Endothelial cell of umbilical vein (primary cell): ENCODE data around the gene SUMF1. TPM values are rescaled to one million over a fixed set of nuclear protein-coding genes. Genes with fewer than 3 reads are reported as not detected.

Experiments
- BruUV-seq: library from RNA; stranded (reverse); fragments of 400-500 nt; replicated peaks from 2 replicates; lab custom pipeline; 2021; lab: Mats Ljungman, UMichigan
- CTCF ChIA-PET: fragments of 300-600, 350-600 bp; sonication (Branson Sonifier 250); formaldehyde crosslinking; loops from one replicate; lab custom pipeline; 2021; ENCODE audit warnings: antibody characterized with exemption, inconsistent platforms; lab: Charles Lee
- POLR2A ChIA-PET: fragments of 300-600, 350-600 bp; sonication (Branson Sonifier 250); formaldehyde crosslinking; loops from one replicate; lab custom pipeline; 2021; ENCODE audit warnings: antibody characterized with exemption, inconsistent platforms; lab: Charles Lee
- DNase-seq: peaks from one replicate; pipeline ENCODE4 v3.0.0-alpha.2; 2011; ENCODE audit warnings: low read depth, low spot score
- FAIRE-seq: peaks from 2 replicates; lab custom pipeline; 2011; peaks lifted over from hg19 to GRCh38; lab: Jason Lieb, UNC
- H2AFZ ChIP-seq: 2 replicates; pipeline ENCODE4 v1.6.0; 2012; ENCODE audit warnings: low read depth, low read length, control low read depth, inconsistent platforms
- H3K27ac ChIP-seq: 2 replicates; pipeline ENCODE4 v1.5.1; 2011; ENCODE audit warnings: low read depth, mild to moderate bottlenecking, control low read depth, low read length, moderate library complexity; ENCODE audit not compliant: insufficient read depth
- H3K27me3 ChIP-seq, 2 experiments: 2 replicates each; pipeline versions ENCODE4 v1.6.0 to v1.6.1; 2011; ENCODE audit warnings: low read length in 2 of 2, mixed read lengths in 1 of 2; ENCODE audit not compliant: control insufficient read depth in 2 of 2, insufficient read depth in 2 of 2
- H3K36me3 ChIP-seq, 2 experiments: 2 replicates in 1 of 2; 3 replicates in 1 of 2; pipeline ENCODE4 v1.5.1; 2011; ENCODE audit warnings: low read length in 2 of 2, mild to moderate bottlenecking in 1 of 2, moderate library complexity in 1 of 2; ENCODE audit not compliant: control insufficient read depth in 2 of 2, insufficient read depth in 2 of 2; ENCODE audit errors: extremely low read depth in 1 of 2
- H3K4me1 ChIP-seq: 3 replicates; pipeline ENCODE4 v1.5.1; 2011; ENCODE audit warnings: mild to moderate bottlenecking, low read length; ENCODE audit not compliant: control insufficient read depth, insufficient read depth; ENCODE audit errors: extremely low read depth
- H3K4me2 ChIP-seq: 2 replicates; pipeline ENCODE4 v1.6.1; 2011; ENCODE audit warnings: low read length, control low read depth, mixed read lengths; ENCODE audit not compliant: insufficient read depth
- H3K4me3 ChIP-seq, 3 experiments: fragments of 200-600 bp in 1 of 3; sonication (generic), shearing (Covaris generic) in 1 of 3; replicated peaks in 1 of 3; 2 replicates each; pipeline ENCODE4 v1.5.1; 2011 to 2016; ENCODE audit warnings: control low read depth in 3 of 3, low read length in 3 of 3, mild to moderate bottlenecking in 2 of 3, inconsistent platforms in 1 of 3, low read depth in 1 of 3, moderate library complexity in 1 of 3; ENCODE audit not compliant: insufficient read depth in 1 of 3
- H3K79me2 ChIP-seq: 2 replicates; pipeline ENCODE4 v1.6.0; 2012; ENCODE audit warnings: low read length, inconsistent platforms; ENCODE audit not compliant: control insufficient read depth, insufficient read depth
- H3K9ac ChIP-seq: replicated peaks from 2 replicates; pipeline ENCODE3; 2011; ENCODE audit warnings: low read length, control low read depth; ENCODE audit not compliant: insufficient read depth; ENCODE audit errors: extremely low read depth
- H3K9me1 ChIP-seq: replicated peaks from 3 replicates; pipeline ENCODE4 v1.6.0; 2011; ENCODE audit warnings: mild to moderate bottlenecking, low read length; ENCODE audit not compliant: control insufficient read depth, insufficient read depth; ENCODE audit errors: extremely low read depth
- H3K9me3 ChIP-seq: replicated peaks from 2 replicates; pipeline ENCODE4 v1.5.1; 2012; ENCODE audit warnings: low read length, inconsistent platforms; ENCODE audit not compliant: control insufficient read depth, insufficient read depth
- H4K20me1 ChIP-seq: replicated peaks from 2 replicates; pipeline ENCODE3; 2011; ENCODE audit warnings: mild to moderate bottlenecking, low read length; ENCODE audit not compliant: control insufficient read depth, insufficient read depth; ENCODE audit errors: extremely low read depth
- CTCF ChIP-seq, 2 donors: IDR thresholded peaks; 1 replicate in 1 of 2; 2 replicates in 1 of 2; pipeline ENCODE4 v1.5.1; 2011; ENCODE audit warnings: low read length in 2 of 2, mild to moderate bottlenecking in 2 of 2, moderate library complexity in 2 of 2, control low read depth in 1 of 2, inconsistent platforms in 1 of 2, low read depth in 1 of 2; ENCODE audit not compliant: insufficient read depth in 1 of 2; ENCODE audit errors: extremely low read depth in 1 of 2
- EZH2 ChIP-seq: IDR thresholded peaks from 2 replicates; pipeline ENCODE4 v1.6.1; 2012; ENCODE audit warnings: borderline replicate concordance, low read depth, mild to moderate bottlenecking, moderate library complexity, low read length, inconsistent platforms; ENCODE audit not compliant: severe bottlenecking
- FOS ChIP-seq: IDR thresholded peaks from 2 replicates; pipeline ENCODE4 v1.6.1; 2011; ENCODE audit warnings: mild to moderate bottlenecking, low read length, moderate library complexity, borderline replicate concordance; ENCODE audit not compliant: insufficient read depth
- GATA2 ChIP-seq: IDR thresholded peaks from 2 replicates; pipeline ENCODE4 v1.7.0; 2011; ENCODE audit warnings: low read depth, mild to moderate bottlenecking, moderate library complexity, mixed read lengths, low read length; ENCODE audit not compliant: insufficient read length, insufficient read depth
- JUN ChIP-seq: IDR thresholded peaks from 2 replicates; pipeline ENCODE4 v1.6.1; 2011; ENCODE audit warnings: borderline replicate concordance, low read depth; ENCODE audit not compliant: insufficient read length, insufficient read depth
- MAX ChIP-seq: IDR thresholded peaks from 2 replicates; pipeline ENCODE4 v1.6.1; 2011; ENCODE audit not compliant: insufficient read depth, insufficient read length
- MYC ChIP-seq: IDR thresholded peaks from one replicate; pipeline ENCODE4 v1.6.1; 2011; ENCODE audit warnings: mild to moderate bottlenecking, low read depth, low read length
- POLR2A ChIP-seq: IDR thresholded peaks from 2 replicates; pipeline ENCODE4 v1.6.1; 2012; ENCODE audit warnings: low read depth, mild to moderate bottlenecking, control low read depth, low read length
- POLR2AphosphoS5 ChIP-seq: IDR thresholded peaks from 2 replicates; pipeline ENCODE4 v1.6.1; 2012; ENCODE audit warnings: low read depth, mild to moderate bottlenecking, control low read depth, low read length, moderate library complexity; ENCODE audit not compliant: insufficient read depth
- dilution Hi-C: fragments of 300-500 bp; cut with MboI; formaldehyde crosslinking; loops from one replicate; pipeline ENCODE4 v1.15.0; 2019; ENCODE audit warnings: low sequenced_read_pairs; ENCODE audit not compliant: extremely low pct_ligation_motif_present
- intact Hi-C: fragments of 100-400 bp; cut with micrococcal nuclease; formaldehyde crosslinking; loops from one replicate; pipeline ENCODE4 v1.10.0; 2022
- polyA plus RNA-seq, 4 experiments: library from polyadenylated mRNA; depleted of rRNA in 3 of 4; stranded (reverse) in 3 of 4; unstranded in 1 of 4; fragments of >200 nt; gene quantifications; 2 replicates each; pipeline versions ENCODE4 v1.2.1 to v1.2.3, GENCODE V29; 2011 to 2012; ENCODE audit warnings: missing spikeins in 1 of 4
- total RNA-seq: library from RNA; stranded (reverse); gene quantifications from 2 replicates; pipeline ENCODE4 v1.2.3, GENCODE V29; 2021

The SUMF1 gene
- total and polyA plus RNA-seq, 2 donors (not counting 3 experiments of a cell fraction or from before 2014, with no cell fraction given), result 31.5 to 46.8 TPM

GRCh38 chr3:4411236-4411635 is 55.8 kb downstream of the SUMF1 start:
- no peak overlapping the region for H2AFZ ChIP-seq
- no peak overlapping the region for H3K9ac ChIP-seq
- TF ChIP-seq GATA2 (no peak), JUN (no peak), EZH2 (no peak), FOS (no peak), CTCF (IDR thresholded peaks at IDR 0.05; ENCODE audit: extremely low read depth in 1 of 2, insufficient read depth in 1 of 2, low read depth in 1 of 2, low read length in 2 of 2) (no peak), MYC (no peak), POLR2A (no peak), MAX (no peak), POLR2AphosphoS5 (no peak)
- H3K79me2 ChIP-seq, result no peaks in the 10 kb centered on the region
- H3K27ac ChIP-seq, result no peak overlapping the region
- no peaks in the 10 kb centered on the region for H3K36me3 ChIP-seq
- peaks cover 11% of the 10 kb centered on the region for H3K4me1 ChIP-seq
- BruUV-seq, result no TSS peak
- no peak for FAIRE-seq
- ChIA-PET POLR2A (no interaction called here), CTCF (interaction anchor here (1.0 to 1.3 kb wide), 2 partner anchors 17 to 60 kb away, joined by 3 to 8 read pairs; no protein-coding TSS in a partner anchor)
- H3K9me3 ChIP-seq, result no peaks in the 10 kb centered on the region
- H3K27me3 ChIP-seq, result no peaks in the 10 kb centered on the region
- H3K9me1 ChIP-seq, result no peaks in the 10 kb centered on the region
- dilution Hi-C loops, result no loop called here
- intact Hi-C loops, result loop anchor here (5.0 kb wide), 1 partner anchor 81 kb away; the partner anchor contains the start of gene ITPR1
- no peak overlapping the region for H3K4me3 ChIP-seq
- no peak overlapping the region for H3K4me2 ChIP-seq
- no peak for DNase-seq
- no peaks in the 10 kb centered on the region for H4K20me1 ChIP-seq
